ENCODE data around the gene C20orf96. TPM values are rescaled to one million over a fixed set of nuclear protein-coding genes. Genes with fewer than 3 reads are reported as not detected.

C20orf96 gene
- polyA plus RNA-seq, 1 donor (not counting 4 experiments of a cell fraction or from before 2014, with no cell fraction given): 3.6 TPM

DNA sequence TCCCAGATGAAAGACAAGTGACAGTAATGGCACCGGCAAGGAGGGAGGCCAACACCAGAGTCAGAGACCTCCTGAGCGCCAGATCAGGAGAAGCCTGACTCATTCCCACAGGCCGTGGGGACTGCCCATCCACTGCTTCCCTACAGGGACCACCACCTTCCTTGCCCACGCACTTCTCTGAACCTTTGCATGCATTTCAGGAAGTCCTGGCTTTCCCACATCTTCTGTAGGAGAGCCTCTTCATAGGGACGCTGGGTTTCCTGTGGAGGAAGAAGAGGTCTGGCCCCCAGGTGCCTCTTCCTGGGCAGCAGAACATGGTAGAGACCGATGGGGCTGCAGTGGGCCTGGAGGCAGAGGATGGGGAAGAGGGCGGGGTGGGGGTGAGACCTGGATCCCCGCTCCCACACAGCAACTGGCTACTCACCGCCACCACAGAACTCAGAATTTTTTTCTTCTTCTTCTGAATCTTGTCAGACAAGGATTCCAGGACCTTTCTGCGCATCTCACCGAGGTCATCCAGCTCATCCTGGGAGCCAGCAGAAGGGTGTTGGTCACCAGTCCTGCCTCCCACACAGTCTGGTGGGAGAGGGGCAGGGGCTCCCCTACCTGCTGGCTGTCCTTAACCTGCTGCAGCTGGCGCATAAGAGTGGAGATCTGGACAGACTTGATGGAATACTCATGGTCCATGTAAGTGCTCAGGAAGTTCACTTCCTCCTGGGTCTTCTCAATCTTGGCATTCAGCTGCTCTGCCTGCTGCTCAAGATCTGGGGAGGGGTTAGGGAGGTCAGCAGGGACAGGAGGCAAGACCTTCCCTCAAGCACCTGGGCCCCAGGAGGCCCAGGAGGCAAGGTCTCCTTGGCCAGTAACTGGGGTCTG lies 13.7 kb downstream of the C20orf96 start:
- H3K4me1 ChIP-seq (ENCODE audit: control insufficient read depth, extremely low read depth, insufficient read depth, low read length): no peaks in the 10 kb centered on the region
- H3K36me3 ChIP-seq (ENCODE audit: control insufficient read depth in 2 of 2, extremely low read depth in 1 of 2, insufficient read depth in 2 of 2, low read length in 2 of 2): no peaks in the 10 kb centered on the region
- no peak overlapping the region for H3K9ac ChIP-seq (ENCODE audit: control insufficient read depth, extremely low read depth, insufficient read depth, low read length)
- H4K20me1 ChIP-seq (ENCODE audit: control insufficient read depth, extremely low read depth, insufficient read depth, low read length): no peaks in the 10 kb centered on the region
- H3K27me3 ChIP-seq (ENCODE audit: control insufficient read depth, extremely low read depth, insufficient read depth, low read length): no peaks in the 10 kb centered on the region
- no peak overlapping the region for H2AFZ ChIP-seq (ENCODE audit: control insufficient read depth, low read length)
- no peak for FAIRE-seq
- dilution Hi-C loops (cut with MboI; ENCODE audit: extremely low pct_ligation_motif_present, low sequenced_read_pairs): no loop called here
- no peak overlapping the region for H3K4me3 ChIP-seq (ENCODE audit: control insufficient read depth in 2 of 3, extremely low read depth in 1 of 3, insufficient read depth in 2 of 3, low read depth in 1 of 3, low read length in 3 of 3)
- no peaks in the 10 kb centered on the region for H3K79me2 ChIP-seq (ENCODE audit: control insufficient read depth, insufficient read depth, low read length)
- no peaks in the 10 kb centered on the region for H3K9me3 ChIP-seq (ENCODE audit: control insufficient read depth, low read depth, low read length)
- no peaks in the 10 kb centered on the region for H3K9me1 ChIP-seq (ENCODE audit: control insufficient read depth, extremely low read depth, insufficient read depth, low read length)
- no peak overlapping the region for H3K4me2 ChIP-seq (ENCODE audit: control insufficient read depth, extremely low read depth, insufficient read depth, low read depth, low read length)
- DNase-seq (ENCODE audit: low read depth, low spot score): no peak
- TF ChIP-seq EZH2 (IDR thresholded peaks at IDR 0.05; ENCODE audit: low read length): no peak
- TF ChIP-seq, protein P1, sequence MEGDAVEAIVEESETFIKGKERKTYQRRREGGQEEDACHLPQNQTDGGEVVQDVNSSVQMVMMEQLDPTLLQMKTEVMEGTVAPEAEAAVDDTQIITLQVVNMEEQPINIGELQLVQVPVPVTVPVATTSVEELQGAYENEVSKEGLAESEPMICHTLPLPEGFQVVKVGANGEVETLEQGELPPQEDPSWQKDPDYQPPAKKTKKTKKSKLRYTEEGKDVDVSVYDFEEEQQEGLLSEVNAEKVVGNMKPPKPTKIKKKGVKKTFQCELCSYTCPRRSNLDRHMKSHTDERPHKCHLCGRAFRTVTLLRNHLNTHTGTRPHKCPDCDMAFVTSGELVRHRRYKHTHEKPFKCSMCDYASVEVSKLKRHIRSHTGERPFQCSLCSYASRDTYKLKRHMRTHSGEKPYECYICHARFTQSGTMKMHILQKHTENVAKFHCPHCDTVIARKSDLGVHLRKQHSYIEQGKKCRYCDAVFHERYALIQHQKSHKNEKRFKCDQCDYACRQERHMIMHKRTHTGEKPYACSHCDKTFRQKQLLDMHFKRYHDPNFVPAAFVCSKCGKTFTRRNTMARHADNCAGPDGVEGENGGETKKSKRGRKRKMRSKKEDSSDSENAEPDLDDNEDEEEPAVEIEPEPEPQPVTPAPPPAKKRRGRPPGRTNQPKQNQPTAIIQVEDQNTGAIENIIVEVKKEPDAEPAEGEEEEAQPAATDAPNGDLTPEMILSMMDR (optimal IDR thresholded peaks at IDR 0.05 in 1 of 3, IDR thresholded peaks at IDR 0.05 in 1 of 3, conservative IDR thresholded peaks at IDR 0.05 in 1 of 3; ENCODE audit: extremely low read depth in 1 of 3, insufficient read depth in 2 of 3, low read length in 3 of 3): no peak
- H3K27ac ChIP-seq (ENCODE audit: control insufficient read depth, insufficient read depth, low read length): no peak overlapping the region

- FAIRE-seq: no peak
- TF ChIP-seq, protein P1 (optimal IDR thresholded peaks at IDR 0.05 in 1 of 3, IDR thresholded peaks at IDR 0.05 in 1 of 3, conservative IDR thresholded peaks at IDR 0.05 in 1 of 3; ENCODE audit: extremely low read depth in 1 of 3, insufficient read depth in 2 of 3, low read length in 3 of 3): no peak
- no peak for TF ChIP-seq EZH2 (IDR thresholded peaks at IDR 0.05; ENCODE audit: low read length)
- Histone ChIP-seq H4K20me1 (ENCODE audit: control insufficient read depth, extremely low read depth, insufficient read depth, low read length) (no peaks in the 10 kb centered on the region), H3K36me3 (ENCODE audit: control insufficient read depth in 2 of 2, extremely low read depth in 1 of 2, insufficient read depth in 2 of 2, low read length in 2 of 2) (no peaks in the 10 kb centered on the region), H3K27ac (ENCODE audit: control insufficient read depth, insufficient read depth, low read length) (no peak overlapping the region), H3K79me2 (ENCODE audit: control insufficient read depth, insufficient read depth, low read length) (no peaks in the 10 kb centered on the region), H3K4me3 (ENCODE audit: control insufficient read depth in 2 of 3, extremely low read depth in 1 of 3, insufficient read depth in 2 of 3, low read depth in 1 of 3, low read length in 3 of 3) (no peak overlapping the region), H3K9me1 (ENCODE audit: control insufficient read depth, extremely low read depth, insufficient read depth, low read length) (no peaks in the 10 kb centered on the region), H3K9me3 (ENCODE audit: control insufficient read depth, low read depth, low read length) (no peaks in the 10 kb centered on the region), H3K4me1 (ENCODE audit: control insufficient read depth, extremely low read depth, insufficient read depth, low read length) (no peaks in the 10 kb centered on the region), H2AFZ (ENCODE audit: control insufficient read depth, low read length) (no peak overlapping the region), H3K4me2 (ENCODE audit: control insufficient read depth, extremely low read depth, insufficient read depth, low read depth, low read length) (no peak overlapping the region), H3K27me3 (ENCODE audit: control insufficient read depth, extremely low read depth, insufficient read depth, low read length) (no peaks in the 10 kb centered on the region), H3K9ac (ENCODE audit: control insufficient read depth, extremely low read depth, insufficient read depth, low read length) (no peak overlapping the region)
- DNase-seq (ENCODE audit: low read depth, low spot score): no peak
- dilution Hi-C loops (cut with MboI; ENCODE audit: extremely low pct_ligation_motif_present, low sequenced_read_pairs): no loop called here
Observed at GRCh38 chr20:275791-276190, 14.8 kb downstream of the C20orf96 start.
